Measurements from ENCODE around the gene HAAO.

- TF ChIP-seq POLR2AphosphoS5 (IDR thresholded peaks at IDR 0.05; ENCODE audit: low read depth, low read length) (no peak), POLR2A (IDR thresholded peaks at IDR 0.05; ENCODE audit: low read depth, low read length) (no peak)
These were observed 17.2 kb downstream of the HAAO start for GRCh38 chr2:42775186-42775585.

Measured in GM12892 (cell line).